ENCODE measurements around the gene BLTP3A.
"Not testable (repeated sequence)": the region's sequence is repeated elsewhere in the genome, so short reads cannot be mapped to it uniquely, and the experiment has no call there.

Gene BLTP3A

DNA sequence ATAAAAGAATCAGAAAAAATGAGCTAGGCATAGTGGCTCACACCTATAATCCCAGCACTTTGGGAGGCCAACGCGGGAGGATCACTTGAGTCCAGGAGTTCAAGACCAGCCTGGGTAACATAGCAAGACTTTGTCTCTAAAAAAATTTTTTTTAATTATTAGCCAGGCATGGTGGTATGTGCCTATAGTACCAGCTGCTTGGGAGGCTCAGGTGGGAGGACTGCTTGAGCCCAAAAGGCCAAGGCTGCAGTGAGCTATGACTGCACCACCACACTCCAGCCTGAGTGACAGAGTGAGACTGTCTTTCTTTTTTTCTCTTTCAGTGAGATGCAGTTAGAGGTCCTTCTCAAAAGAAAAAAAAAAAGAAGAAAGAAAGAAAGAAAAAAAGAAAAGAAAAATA is 43.1 kb upstream of the BLTP3A start:
- H3K27ac ChIP-seq: no peak overlapping the region
- no peak overlapping the region for H3K4me3 ChIP-seq
- TF ChIP-seq, protein P1, sequence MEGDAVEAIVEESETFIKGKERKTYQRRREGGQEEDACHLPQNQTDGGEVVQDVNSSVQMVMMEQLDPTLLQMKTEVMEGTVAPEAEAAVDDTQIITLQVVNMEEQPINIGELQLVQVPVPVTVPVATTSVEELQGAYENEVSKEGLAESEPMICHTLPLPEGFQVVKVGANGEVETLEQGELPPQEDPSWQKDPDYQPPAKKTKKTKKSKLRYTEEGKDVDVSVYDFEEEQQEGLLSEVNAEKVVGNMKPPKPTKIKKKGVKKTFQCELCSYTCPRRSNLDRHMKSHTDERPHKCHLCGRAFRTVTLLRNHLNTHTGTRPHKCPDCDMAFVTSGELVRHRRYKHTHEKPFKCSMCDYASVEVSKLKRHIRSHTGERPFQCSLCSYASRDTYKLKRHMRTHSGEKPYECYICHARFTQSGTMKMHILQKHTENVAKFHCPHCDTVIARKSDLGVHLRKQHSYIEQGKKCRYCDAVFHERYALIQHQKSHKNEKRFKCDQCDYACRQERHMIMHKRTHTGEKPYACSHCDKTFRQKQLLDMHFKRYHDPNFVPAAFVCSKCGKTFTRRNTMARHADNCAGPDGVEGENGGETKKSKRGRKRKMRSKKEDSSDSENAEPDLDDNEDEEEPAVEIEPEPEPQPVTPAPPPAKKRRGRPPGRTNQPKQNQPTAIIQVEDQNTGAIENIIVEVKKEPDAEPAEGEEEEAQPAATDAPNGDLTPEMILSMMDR (IDR thresholded peaks at IDR 0.05): no peak
- DNase-seq (ENCODE audit: low spot score): no peak

DNA sequence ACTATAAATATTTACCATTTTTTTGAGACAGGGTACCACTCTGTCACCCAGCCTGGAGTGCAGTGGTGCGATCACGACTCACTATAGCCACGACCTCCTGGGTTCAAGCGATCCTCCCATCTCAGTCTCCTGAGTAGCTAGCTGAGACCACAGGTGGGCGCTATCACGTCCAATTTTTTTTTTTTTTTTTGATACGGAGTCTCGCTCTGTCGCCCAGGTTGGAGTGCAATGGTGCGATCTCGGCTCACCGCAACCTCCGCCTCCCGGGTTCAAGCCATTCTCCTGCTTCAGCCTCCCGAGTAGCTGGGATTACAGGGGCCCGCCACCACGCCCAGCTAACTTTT is 35.4 kb upstream of the BLTP3A start:
- TF ChIP-seq, protein P1 (IDR thresholded peaks at IDR 0.05): peak; percentile 14
- Histone ChIP-seq H3K27ac (peak overlapping the region; percentile 87 to 94), H3K4me3 (peak overlapping the region; percentile 77)
- not testable (repeated sequence) for DNase-seq (ENCODE audit: low spot score)

DNA sequence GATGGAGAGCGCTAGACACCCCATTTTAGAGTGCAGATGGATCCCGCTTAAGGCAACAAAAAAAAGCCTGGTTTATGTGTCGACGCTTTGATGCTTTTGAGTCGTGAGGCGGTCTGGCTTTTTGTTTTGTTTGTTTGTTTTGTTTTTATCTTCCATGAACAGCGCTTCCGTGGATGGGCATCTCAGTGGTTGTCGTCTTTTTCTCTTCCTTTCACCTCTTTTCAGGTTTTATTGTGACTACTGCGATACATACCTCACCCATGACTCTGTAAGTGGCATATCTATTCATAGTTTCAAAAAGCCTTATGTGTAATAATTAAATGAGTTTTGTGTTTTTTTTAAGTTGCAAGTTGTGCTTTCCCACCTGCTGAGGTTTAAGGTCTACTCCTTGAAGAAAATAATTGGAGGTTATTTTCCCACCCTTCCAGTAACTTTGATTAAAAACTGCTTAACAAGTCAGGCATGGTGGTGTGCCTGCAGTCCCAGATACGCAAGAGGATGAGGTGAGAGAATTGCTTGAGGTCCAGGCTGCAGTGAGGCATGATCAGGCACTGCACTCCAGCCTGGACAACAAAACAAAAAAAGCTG is 34.1 kb upstream of the BLTP3A start:
- peak overlapping the region; percentile 87 to 94 for H3K27ac ChIP-seq
- DNase-seq (ENCODE audit: low spot score): no peak
- TF ChIP-seq, protein P1 (IDR thresholded peaks at IDR 0.05): no peak

DNA sequence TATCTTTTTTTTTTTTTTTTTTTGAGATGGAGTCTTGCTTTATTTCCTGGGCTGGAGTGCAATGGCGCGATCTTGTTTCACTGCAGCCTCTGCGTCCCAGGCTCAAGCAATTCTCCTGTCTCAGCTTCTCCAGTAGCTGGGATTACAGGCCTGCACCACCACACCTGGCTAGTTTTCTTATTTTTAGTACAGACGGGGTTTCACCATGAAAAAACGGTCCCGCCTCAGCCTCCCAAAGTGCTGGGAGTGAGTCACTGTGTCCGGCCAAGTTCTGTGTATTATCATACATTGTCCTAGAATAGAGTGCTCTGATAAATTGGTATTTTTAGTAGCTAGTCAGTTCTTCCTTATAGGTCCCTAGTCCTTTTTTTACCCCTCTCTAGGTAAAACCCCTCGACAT is 31.8 kb upstream of the BLTP3A start:
- no peak for DNase-seq (ENCODE audit: low spot score)
- Histone ChIP-seq H3K4me3 (no peak overlapping the region), H3K27ac (no peak overlapping the region)
- TF ChIP-seq, protein P1 (IDR thresholded peaks at IDR 0.05): no peak

More for the DNA sequence above, 34.1 kb upstream of the BLTP3A start:
- H3K4me3 ChIP-seq: peak overlapping the region; percentile 77

DNA sequence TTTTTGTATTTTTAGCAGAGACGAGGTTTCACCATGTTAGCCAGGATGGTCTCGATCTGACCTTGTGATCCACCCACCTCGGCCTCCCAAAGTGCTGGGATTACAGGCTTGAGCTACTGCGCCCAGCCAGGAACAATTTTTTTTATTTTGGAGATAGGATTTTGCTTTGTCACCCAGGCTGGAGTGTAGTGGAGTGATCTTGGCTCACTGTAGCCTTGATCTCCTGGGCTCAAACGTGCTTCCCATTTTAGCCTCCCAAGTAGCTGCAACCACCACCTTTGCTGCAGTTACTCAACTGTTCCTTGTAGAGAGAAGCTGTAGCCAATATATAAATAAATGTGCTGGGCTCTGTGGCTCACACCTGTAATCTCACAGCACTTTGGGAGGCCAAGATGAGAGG is 30.2 kb upstream of the BLTP3A start:
- not testable (repeated sequence) for DNase-seq (ENCODE audit: low spot score); H3K27ac ChIP-seq; H3K4me3 ChIP-seq

DNA sequence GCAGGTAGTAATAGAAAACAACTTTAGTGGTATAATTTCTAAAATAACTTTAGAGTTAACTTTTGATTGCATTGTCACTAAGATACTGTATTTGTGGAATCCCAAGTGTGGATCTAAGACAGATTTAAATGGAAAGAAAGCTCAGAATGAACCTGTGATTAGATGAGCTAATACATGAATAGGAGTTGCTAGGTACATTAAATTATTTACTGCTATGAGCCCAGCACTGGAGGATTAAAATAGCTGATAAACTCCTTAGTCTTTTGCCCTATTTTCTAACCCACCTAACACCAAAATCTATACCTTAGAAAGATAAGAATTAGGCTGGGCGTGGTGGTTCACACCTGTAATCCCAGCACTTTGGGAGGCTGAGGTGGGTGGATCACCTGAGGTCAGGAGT is 23.7 kb upstream of the BLTP3A start:
- Histone ChIP-seq H3K27ac (no peak overlapping the region), H3K4me3 (no peak overlapping the region)
- no peak for DNase-seq (ENCODE audit: low spot score)
- TF ChIP-seq, protein P1 (IDR thresholded peaks at IDR 0.05): no peak

DNA sequence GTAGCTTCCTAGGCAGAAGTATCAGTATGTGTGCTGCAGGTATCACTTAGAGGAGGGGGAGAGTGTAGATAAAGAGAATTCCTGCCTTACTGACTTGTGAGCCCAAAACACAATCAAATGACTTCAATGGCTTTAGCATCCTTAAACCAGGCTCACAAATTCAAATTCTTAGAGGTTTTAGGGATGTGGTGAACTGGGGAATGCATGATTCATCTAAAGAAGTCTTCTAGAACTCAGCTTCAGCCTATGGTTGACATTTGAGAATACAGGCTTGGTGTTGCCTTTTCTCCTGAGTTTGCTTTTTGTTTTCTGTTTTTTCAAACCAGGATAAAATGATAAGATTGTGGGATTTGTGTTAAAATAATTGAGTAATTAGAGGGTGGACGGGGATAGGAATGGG is 20.2 kb upstream of the BLTP3A start:
- TF ChIP-seq, protein P1 (IDR thresholded peaks at IDR 0.05): no peak
- Histone ChIP-seq H3K4me3 (no peak overlapping the region), H3K27ac (no peak overlapping the region)
- no peak for DNase-seq (ENCODE audit: low spot score)

DNA sequence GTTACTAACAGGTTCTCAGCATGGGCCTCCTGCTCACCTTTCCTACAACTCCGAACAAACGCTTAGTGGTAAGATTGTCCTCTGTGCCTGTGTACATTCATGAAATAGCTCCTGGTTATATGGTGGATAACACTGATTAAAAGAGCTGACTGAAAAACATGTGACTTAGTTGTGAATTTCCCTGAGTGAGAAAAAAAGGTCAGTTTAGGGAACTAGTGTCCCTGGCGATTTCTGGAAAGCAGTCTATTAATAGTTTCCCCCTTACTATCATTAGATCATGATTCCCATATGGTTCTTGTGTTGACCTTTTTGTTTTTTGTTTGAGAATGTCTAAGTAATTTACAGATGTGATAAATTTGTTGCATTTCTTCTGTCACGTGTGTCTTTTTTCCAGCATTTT is 18.9 kb upstream of the BLTP3A start:
- TF ChIP-seq, protein P1 (IDR thresholded peaks at IDR 0.05): no peak
- H3K4me3 ChIP-seq: no peak overlapping the region
- DNase-seq (ENCODE audit: low spot score): no peak
- no peak overlapping the region for H3K27ac ChIP-seq

All from coronary artery (tissue), 2 donors.